Measurements from ENCODE around the gene PLOD1. TPM values are rescaled to one million over a fixed set of nuclear protein-coding genes. Genes with fewer than 3 reads are reported as not detected.

The PLOD1 gene
- total RNA-seq, 1 experiment from 2014 or later, result 46.9 TPM

GRCh38 chr1:11982010-11982392 is 47.5 kb downstream of the PLOD1 start:
- CTCF ChIA-PET, result interaction anchor here (0.9 to 3.4 kb wide), 5 partner anchors 13 to 144 kb away, joined by 3 to 21 read pairs (median 4); no protein-coding TSS in a partner anchor
- POLR2A ChIA-PET, result interaction anchor here (1.0 to 3.7 kb wide), 2 partner anchors 73 to 74 kb away, joined by 3 to 31 read pairs; no protein-coding TSS in a partner anchor
- peaks cover 42% of the 10 kb centered on the region for H3K36me3 Mint-ChIP-seq
- TF ChIP-seq ZNF671 (CRISPR knock-in tag; IDR thresholded peaks at IDR 0.05), result no peak
- TF ChIP-seq, protein P1, sequence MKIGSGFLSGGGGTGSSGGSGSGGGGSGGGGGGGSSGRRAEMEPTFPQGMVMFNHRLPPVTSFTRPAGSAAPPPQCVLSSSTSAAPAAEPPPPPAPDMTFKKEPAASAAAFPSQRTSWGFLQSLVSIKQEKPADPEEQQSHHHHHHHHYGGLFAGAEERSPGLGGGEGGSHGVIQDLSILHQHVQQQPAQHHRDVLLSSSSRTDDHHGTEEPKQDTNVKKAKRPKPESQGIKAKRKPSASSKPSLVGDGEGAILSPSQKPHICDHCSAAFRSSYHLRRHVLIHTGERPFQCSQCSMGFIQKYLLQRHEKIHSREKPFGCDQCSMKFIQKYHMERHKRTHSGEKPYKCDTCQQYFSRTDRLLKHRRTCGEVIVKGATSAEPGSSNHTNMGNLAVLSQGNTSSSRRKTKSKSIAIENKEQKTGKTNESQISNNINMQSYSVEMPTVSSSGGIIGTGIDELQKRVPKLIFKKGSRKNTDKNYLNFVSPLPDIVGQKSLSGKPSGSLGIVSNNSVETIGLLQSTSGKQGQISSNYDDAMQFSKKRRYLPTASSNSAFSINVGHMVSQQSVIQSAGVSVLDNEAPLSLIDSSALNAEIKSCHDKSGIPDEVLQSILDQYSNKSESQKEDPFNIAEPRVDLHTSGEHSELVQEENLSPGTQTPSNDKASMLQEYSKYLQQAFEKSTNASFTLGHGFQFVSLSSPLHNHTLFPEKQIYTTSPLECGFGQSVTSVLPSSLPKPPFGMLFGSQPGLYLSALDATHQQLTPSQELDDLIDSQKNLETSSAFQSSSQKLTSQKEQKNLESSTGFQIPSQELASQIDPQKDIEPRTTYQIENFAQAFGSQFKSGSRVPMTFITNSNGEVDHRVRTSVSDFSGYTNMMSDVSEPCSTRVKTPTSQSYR (CRISPR knock-in tag; IDR thresholded peaks at IDR 0.05), result no peak
- TF ChIP-seq NR3C1 (CRISPR knock-in tag; conservative IDR thresholded peaks at IDR 0.05; ENCODE audit: low read depth), result no peak
- TF ChIP-seq, protein P2, sequence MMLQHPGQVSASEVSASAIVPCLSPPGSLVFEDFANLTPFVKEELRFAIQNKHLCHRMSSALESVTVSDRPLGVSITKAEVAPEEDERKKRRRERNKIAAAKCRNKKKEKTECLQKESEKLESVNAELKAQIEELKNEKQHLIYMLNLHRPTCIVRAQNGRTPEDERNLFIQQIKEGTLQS (CRISPR knock-in tag; conservative IDR thresholded peaks at IDR 0.05), result no peak
- no peak for TF ChIP-seq JUN (CRISPR knock-in tag; IDR thresholded peaks at IDR 0.05)
- TF ChIP-seq, protein P3, sequence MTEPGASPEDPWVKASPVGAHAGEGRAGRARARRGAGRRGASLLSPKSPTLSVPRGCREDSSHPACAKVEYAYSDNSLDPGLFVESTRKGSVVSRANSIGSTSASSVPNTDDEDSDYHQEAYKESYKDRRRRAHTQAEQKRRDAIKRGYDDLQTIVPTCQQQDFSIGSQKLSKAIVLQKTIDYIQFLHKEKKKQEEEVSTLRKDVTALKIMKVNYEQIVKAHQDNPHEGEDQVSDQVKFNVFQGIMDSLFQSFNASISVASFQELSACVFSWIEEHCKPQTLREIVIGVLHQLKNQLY (CRISPR knock-in tag; IDR thresholded peaks at IDR 0.05), result no peak
- no peak for TF ChIP-seq JAZF1 (CRISPR knock-in tag; IDR thresholded peaks at IDR 0.05)
- TF ChIP-seq E2F5 (CRISPR knock-in tag; IDR thresholded peaks at IDR 0.05), result no peak
- TF ChIP-seq MXD4 (CRISPR knock-in tag; IDR thresholded peaks at IDR 0.05; ENCODE audit: borderline replicate concordance), result no peak
- TF ChIP-seq, protein P4, sequence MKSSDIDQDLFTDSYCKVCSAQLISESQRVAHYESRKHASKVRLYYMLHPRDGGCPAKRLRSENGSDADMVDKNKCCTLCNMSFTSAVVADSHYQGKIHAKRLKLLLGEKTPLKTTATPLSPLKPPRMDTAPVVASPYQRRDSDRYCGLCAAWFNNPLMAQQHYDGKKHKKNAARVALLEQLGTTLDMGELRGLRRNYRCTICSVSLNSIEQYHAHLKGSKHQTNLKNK (CRISPR knock-in tag; IDR thresholded peaks at IDR 0.05), result no peak
- TF ChIP-seq, protein P5, sequence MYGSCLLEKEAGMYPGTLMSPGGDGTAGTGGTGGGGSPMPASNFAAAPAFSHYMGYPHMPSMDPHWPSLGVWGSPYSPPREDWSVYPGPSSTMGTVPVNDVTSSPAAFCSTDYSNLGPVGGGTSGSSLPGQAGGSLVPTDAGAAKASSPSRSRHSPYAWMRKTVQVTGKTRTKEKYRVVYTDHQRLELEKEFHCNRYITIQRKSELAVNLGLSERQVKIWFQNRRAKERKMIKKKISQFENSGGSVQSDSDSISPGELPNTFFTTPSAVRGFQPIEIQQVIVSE (CRISPR knock-in tag; IDR thresholded peaks at IDR 0.05; ENCODE audit: borderline replicate concordance), result no peak
- TF ChIP-seq, protein P6, sequence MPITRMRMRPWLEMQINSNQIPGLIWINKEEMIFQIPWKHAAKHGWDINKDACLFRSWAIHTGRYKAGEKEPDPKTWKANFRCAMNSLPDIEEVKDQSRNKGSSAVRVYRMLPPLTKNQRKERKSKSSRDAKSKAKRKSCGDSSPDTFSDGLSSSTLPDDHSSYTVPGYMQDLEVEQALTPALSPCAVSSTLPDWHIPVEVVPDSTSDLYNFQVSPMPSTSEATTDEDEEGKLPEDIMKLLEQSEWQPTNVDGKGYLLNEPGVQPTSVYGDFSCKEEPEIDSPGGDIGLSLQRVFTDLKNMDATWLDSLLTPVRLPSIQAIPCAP (CRISPR knock-in tag; IDR thresholded peaks at IDR 0.05), result no peak
- TF ChIP-seq SMAD3 (CRISPR knock-in tag; IDR thresholded peaks at IDR 0.05; ENCODE audit: borderline replicate concordance), result no peak
- TF ChIP-seq, protein P7, sequence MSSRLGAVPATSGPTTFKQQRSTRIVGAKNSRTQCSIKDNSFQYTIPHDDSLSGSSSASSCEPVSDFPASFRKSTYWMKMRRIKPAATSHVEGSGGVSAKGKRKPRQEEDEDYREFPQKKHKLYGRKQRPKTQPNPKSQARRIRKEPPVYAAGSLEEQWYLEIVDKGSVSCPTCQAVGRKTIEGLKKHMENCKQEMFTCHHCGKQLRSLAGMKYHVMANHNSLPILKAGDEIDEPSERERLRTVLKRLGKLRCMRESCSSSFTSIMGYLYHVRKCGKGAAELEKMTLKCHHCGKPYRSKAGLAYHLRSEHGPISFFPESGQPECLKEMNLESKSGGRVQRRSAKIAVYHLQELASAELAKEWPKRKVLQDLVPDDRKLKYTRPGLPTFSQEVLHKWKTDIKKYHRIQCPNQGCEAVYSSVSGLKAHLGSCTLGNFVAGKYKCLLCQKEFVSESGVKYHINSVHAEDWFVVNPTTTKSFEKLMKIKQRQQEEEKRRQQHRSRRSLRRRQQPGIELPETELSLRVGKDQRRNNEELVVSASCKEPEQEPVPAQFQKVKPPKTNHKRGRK (CRISPR knock-in tag; IDR thresholded peaks at IDR 0.05; ENCODE audit: borderline replicate concordance), result no peak
- no peak for TF ChIP-seq ZNF219 (CRISPR knock-in tag; IDR thresholded peaks at IDR 0.05; ENCODE audit: borderline replicate concordance)
- TF ChIP-seq GRHL2 (CRISPR knock-in tag; IDR thresholded peaks at IDR 0.05; ENCODE audit: insufficient replicate concordance, severe bottlenecking), result no peak
- H3K4me3 Mint-ChIP-seq, result peak overlapping the region; percentile 98
- H3K4me1 Mint-ChIP-seq, result peaks cover 28% of the 10 kb centered on the region
- H3K9me3 Mint-ChIP-seq, result no peaks in the 10 kb centered on the region
- peak overlapping the region; percentile 61 for H3K27ac Mint-ChIP-seq
- no peaks in the 10 kb centered on the region for H3K27me3 Mint-ChIP-seq (ENCODE audit: low read depth)
- ATAC-seq (no peak), DNase-seq (ENCODE audit: low spot score) (no peak)

DNA sequence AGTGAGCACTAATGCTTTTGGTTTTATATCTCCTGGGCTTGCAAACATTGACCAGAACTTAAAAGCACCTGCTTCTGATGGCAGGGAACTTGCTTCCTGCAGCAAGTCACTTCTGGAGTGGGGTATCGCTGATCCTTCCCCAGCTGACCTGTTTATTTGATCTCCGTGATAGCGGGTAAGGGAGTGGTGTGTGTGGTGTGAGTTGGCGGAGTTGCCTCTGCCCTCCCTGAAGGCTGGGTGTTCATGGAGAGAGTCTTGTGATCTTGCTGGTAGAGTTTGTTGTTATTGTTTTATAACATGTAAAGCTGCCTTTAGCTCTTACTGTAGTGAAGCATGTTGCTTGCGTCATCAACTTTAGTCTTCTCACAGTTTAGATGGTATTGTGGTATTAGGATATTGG is 49.6 kb downstream of the PLOD1 start:
- DNase-seq (ENCODE audit: low spot score) (no peak), ATAC-seq (no peak)
- Mint-ChIP-seq H3K4me1 (peaks cover 28% of the 10 kb centered on the region), H3K27me3 (ENCODE audit: low read depth) (no peaks in the 10 kb centered on the region), H3K36me3 (peaks cover 47% of the 10 kb centered on the region), H3K4me3 (no peak overlapping the region), H3K9me3 (no peaks in the 10 kb centered on the region), H3K27ac (no peak overlapping the region)
- no peak for TF ChIP-seq TEAD4 (CRISPR knock-in tag; IDR thresholded peaks at IDR 0.05)
- TF ChIP-seq TEAD1 (CRISPR knock-in tag; IDR thresholded peaks at IDR 0.05), result no peak
- no peak for TF ChIP-seq PRRX2 (CRISPR knock-in tag; IDR thresholded peaks at IDR 0.05)
- TF ChIP-seq, protein P8, sequence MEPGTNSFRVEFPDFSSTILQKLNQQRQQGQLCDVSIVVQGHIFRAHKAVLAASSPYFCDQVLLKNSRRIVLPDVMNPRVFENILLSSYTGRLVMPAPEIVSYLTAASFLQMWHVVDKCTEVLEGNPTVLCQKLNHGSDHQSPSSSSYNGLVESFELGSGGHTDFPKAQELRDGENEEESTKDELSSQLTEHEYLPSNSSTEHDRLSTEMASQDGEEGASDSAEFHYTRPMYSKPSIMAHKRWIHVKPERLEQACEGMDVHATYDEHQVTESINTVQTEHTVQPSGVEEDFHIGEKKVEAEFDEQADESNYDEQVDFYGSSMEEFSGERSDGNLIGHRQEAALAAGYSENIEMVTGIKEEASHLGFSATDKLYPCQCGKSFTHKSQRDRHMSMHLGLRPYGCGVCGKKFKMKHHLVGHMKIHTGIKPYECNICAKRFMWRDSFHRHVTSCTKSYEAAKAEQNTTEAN (CRISPR knock-in tag; IDR thresholded peaks at IDR 0.05), result no peak
- no peak for TF ChIP-seq FOXP1 (CRISPR knock-in tag; IDR thresholded peaks at IDR 0.05; ENCODE audit: borderline replicate concordance)
- no peak for TF ChIP-seq ZNF416 (CRISPR knock-in tag; IDR thresholded peaks at IDR 0.05)
- ChIA-PET CTCF (no interaction called here), POLR2A (no interaction called here)

Data from WTC11 (cell line).